HG03565 (cell line): ENCODE measurements around the gene OR14I1.

Experiments used
- ATAC-seq: cut with Tn5 transposase; IDR thresholded peaks from one replicate; pipeline ENCODE4 v1.9.1; 2021; ENCODE audit warnings: mild to moderate bottlenecking, moderate library complexity; ENCODE audit not compliant: unreplicated experiment

OR14I1 gene

DNA sequence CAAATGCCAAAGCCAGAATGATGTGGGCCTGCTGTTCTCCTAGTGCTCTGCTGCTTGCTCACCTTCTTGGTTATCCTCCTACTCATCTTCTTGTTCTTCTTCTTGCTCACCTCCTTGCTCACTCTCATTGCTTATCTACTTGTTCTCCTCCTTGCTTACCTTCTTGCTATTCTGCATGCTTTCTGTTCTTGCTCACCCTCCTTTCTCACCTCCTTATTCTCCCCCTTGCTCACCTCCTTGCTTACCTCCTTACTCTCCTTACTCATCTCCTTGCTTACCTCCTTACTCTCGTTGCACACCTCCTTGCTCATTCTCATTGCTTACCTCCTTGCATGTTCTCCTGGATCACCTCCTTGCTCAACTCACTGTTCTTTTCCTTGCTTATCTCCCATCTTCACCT lies at the start of gene OR14I1:
TSS of gene OR14I1 (minus strand) at position 53 of the 400 bp plus-strand sequence.
- no peak for ATAC-seq

DNA sequence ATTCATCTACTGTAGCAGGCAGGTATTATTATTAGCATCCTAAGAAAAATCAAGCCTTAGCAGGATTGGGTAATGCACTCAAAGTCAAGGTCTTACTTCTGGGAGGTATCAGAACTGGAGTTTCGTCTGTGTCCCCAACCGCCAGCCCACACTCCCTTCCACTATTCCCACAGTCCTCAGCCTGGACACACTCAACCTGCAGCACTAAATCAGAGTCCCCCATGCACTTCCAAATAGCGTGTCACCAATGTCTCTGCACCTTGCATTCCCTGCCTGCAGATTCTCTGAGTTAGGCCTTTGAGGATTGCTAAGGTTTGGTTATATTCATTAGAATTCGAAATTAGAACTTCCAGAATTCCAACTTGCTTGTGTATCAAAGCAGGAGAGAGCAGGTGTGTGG lies 49.1 kb upstream of the OR14I1 start:
- no peak for ATAC-seq

- ATAC-seq = no peak
Observed at GRCh38 chr1:248751142-248751541, 48.6 kb upstream of the OR14I1 start.

- no peak for ATAC-seq
Observed at GRCh38 chr1:248750496-248750895, 47.9 kb upstream of the OR14I1 start.

GRCh38 chr1:248748211-248748610 lies 45.6 kb upstream of the OR14I1 start:
- ATAC-seq = no peak

GRCh38 chr1:248740876-248741275 lies 38.3 kb upstream of the OR14I1 start:
- ATAC-seq = no peak

DNA sequence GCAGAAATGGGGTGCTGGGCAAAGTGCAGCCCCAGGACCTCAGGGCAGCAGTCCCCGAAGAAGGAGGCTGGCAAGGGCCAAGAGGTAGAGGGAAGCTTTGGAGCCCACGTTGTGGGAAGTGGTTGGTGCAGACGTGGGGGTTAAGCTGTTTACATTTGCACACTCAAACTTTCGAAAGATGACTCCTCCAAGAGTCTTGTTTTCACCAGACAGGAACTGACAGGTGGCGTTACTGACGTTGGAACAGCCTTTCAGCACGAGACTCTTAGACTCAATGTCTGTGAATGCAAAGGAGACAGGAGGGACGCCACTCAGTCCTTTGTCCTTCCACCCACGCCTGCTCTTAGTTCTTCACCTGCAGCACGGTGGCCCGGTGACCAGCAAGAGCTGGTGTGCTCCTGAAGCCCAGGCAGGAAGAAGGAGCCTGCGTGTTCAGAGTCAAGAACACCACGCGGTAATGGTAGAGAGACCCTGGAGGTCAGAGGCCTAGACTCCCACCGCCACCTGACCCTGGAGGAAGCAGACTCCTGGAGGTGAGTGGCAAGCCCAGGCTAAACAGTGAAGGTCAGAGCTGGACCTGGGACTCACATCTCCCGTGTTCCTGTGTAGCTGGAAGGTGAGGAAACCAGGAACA lies 37.1 kb upstream of the OR14I1 start:
- no peak for ATAC-seq

- no peak for ATAC-seq
Observed at GRCh38 chr1:248737457-248737856, 34.9 kb upstream of the OR14I1 start.

- ATAC-seq = no peak
Observed at GRCh38 chr1:248736977-248737376, 34.4 kb upstream of the OR14I1 start.

- ATAC-seq = no peak
Observed at GRCh38 chr1:248733566-248733965, 31.0 kb upstream of the OR14I1 start.

DNA sequence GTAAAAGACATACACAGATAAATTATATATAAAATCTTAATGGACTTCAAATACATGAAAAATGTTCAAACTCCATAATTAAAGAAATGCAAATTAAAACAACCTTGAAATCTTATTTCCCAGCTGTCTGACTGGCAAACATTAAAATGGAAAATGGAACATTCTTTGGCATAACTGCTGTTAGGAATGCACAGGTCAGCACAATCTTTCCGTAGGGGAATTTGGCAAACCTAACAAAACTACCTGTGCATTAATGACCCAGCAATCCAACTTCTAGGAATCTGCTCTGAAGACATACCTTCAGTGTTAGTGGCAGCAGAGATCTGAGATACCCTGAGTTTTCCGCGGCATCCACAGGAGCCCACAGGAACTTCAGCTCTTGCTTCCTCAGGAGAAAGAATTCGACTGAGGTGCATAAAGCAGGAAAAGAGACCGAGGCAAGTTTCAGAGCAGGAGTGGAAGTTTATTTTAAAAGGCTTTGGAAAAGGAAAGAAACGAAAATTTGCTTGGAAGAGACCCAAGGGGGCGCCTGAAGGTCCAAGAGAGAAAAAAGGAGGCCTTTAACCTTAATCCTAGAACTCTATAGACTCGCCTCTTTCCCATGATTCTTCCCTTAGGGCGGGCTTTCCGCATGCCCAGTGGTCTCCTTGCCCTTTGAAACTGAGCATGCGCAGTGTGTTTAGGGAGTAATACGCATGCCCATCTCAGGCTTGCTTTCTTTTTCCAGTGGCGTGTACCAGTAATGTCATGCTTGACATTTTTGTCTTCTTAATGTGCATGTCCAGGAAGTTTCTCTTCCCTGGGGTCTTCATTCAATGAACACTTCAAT lies 28.2 kb upstream of the OR14I1 start:
- no peak for ATAC-seq

DNA sequence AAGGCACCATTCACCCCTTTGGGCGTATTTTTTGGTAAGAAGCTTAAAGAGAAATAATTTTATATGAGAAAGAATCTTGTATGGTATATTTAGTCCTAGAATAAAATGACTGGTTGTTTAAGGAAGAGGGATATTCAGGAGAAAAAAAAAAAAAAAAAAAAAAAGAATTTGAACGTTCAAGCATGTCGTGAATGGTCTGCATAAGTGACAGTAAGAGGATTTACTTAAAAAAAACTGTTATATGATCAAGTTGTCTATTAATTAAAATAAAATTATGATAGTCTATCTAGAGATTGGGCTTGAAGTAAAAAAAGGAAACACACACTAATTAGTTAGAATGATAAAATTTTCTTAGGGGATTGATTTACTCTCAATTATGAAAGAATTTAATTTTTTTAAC lies 11.7 kb upstream of the OR14I1 start:
- no peak for ATAC-seq

DNA sequence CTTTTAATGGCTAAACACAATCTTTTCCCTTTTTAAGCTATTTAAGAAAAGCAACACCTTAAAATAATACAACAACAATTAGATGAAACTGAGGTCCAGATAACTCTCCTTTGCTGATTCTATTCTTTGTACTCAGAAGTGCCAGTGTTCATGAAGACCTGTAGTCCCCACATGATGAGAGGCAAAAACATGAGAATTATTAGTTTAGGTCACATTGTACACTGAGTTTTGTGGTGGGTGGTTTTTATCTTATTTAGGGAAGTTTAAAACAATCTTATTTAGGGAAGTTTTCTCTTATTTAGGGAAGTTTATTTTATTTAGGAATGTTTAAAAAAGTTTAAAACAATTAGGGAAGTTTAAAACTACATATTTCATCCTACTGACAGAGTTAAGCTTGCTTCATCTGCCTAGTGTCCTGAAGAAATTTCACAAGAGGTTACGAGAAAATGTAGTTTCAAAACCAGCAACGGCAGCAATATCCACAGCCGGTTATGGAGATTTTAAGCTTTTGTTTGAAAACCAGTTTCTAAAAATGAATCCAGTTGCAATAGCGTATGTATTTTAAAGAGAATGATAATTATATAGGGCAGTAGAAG lies 7.8 kb upstream of the OR14I1 start:
- no peak for ATAC-seq

GRCh38 chr1:248704606-248705005 lies 2.0 kb upstream of the OR14I1 start:
- ATAC-seq = no peak

DNA sequence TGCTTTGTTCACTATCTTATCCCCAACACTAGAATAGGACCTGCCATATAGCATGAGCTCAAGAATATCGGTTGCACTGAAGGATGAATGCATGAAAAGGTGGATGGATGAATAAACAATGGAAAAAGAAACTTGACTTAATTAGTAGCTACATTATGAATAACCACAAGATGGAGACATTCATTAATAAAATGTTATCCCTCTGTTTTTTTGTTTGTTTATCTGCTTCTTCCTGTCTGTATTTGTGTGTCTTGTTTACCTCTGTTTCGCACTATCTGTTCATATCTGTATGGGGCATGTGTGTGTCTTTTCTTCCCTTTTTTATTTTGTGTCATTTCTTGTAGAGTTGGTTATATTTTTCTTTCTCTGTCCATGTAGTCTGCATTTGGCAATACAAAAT lies 1.1 kb upstream of the OR14I1 start:
- ATAC-seq = no peak

DNA sequence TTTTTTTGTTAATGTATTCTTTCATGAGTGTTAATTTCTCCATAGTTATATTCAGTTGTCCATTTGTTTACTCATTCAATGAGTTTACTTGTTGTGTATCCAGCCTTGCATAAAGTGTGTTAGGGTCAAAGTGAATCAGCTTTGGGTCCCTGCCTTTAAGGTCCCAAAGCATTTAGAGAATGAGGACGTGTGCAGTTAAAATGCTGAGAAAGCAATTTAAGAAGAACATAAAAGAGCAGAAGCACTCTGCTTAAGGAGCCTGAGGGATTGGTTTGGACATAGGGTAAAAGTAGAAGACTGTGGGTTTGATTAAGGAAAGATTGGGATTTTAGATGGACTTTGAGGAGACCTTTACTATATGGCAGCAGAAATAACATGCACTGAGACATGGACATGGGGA lies 3.5 kb downstream of the OR14I1 start:
- no peak for ATAC-seq

DNA sequence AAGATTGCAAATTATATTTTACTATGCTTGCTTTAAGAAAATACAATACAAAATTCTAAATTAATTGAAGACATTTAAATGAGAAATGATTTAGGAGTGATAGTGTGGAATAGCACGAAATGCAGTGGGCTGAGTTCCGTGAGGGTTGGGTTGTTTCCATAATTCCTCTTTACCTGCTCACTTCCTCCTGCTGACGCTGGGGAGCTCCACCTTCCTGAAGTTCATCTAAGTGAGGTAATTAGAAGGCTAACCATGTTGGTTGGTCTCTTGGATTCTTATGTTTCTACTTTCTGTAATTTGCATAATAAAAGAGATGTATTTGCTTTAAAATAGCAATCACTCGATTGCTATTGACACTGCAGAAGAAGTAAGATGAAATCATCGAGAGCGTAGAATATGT lies 4.7 kb downstream of the OR14I1 start:
- ATAC-seq = no peak

- no peak for ATAC-seq
Observed at GRCh38 chr1:248696774-248697173, 5.8 kb downstream of the OR14I1 start.

DNA sequence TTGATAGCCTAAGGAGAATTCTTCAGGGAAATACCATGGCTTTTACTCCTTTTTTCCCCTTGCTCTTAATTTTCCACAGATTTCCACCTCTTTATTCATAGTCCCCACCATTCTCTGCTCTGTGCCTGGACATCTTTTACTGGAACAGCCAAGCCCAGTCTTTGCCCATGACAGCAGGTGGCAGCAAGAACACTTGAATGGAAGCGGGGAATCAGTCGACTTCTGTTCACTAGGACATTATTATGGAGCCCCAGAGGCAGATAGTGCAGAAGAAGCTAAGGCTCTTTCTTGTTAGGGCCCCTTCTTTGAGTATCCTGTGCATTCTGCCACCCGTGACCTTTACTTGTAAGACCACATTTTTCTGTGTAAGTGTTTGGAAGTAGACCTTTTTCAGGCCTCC lies 6.3 kb downstream of the OR14I1 start:
- ATAC-seq = no peak

DNA sequence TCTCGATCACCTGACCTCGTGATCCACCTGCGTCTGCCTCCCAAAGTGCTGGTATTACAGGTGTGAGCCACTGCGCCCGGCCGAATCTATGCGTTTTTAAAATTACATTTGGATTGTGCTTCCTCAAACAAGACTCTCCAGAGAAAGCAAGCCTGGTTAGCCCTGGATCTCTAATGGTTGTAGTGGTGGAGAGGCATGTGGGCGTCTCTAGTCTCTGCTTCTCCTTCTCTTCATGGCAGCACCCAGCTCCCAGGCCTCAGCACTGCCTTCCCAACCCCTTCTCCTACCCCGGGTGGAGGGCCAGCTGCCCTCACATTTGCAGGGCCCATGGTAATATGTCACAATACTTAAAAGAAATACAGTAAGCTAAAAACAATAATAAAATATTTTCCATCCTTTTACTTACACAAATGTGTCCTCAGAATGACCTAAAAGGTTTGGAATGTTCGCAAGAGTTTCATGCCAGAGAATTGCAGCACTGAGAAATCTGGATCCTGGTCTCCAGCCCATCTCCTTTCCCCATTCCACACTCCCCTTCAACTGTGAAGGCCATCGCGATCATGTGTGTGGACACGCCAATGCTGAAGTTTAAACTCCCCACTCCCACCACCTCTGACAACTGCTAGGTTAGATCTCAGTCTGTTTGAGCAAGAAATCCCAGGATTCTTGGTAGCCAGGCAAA lies 7.0 kb downstream of the OR14I1 start:
- ATAC-seq = no peak

GRCh38 chr1:248691567-248692155 lies 10.9 kb downstream of the OR14I1 start:
- ATAC-seq = no peak
